Activated CD4-positive, alpha-beta memory T cell treated with anti-CD3 and anti-CD28 coated beads for 36 hours (primary cell): ENCODE data around the gene MRC1. TPM values are rescaled to one million over a fixed set of nuclear protein-coding genes. Genes with fewer than 3 reads are reported as not detected.

ENCODE experiments used
- CTCF ChIA-PET: fragments of 350-600 bp; sonication (Branson Sonifier 250); formaldehyde crosslinking; loops from one replicate; lab custom pipeline; 2021; ENCODE audit warnings: antibody characterized with exemption, inconsistent platforms; lab: Charles Lee
- POLR2A ChIA-PET: fragments of 350-600 bp; sonication (Branson Sonifier 250); formaldehyde crosslinking; loops from one replicate; lab custom pipeline; 2021; ENCODE audit warnings: antibody characterized with exemption; lab: Charles Lee
- DNase-seq: peaks from one replicate; pipeline ENCODE4 v3.0.0-alpha.2; 2020
- H3K27ac Mint-ChIP-seq: one replicate; pipeline ENCODE4 v1.8.0; 2021; ENCODE audit warnings: mixed read lengths
- H3K27me3 Mint-ChIP-seq: one replicate; pipeline ENCODE4 v1.8.0; 2021; ENCODE audit warnings: mixed read lengths
- H3K36me3 Mint-ChIP-seq: one replicate; pipeline ENCODE4 v1.8.0; 2021; ENCODE audit warnings: mixed read lengths
- H3K4me1 Mint-ChIP-seq: one replicate; pipeline ENCODE4 v1.8.0; 2021; ENCODE audit warnings: low read depth, mixed read lengths
- H3K4me3 Mint-ChIP-seq: one replicate; pipeline ENCODE4 v1.8.0; 2021; ENCODE audit warnings: mild to moderate bottlenecking, mixed read lengths
- H3K9me3 Mint-ChIP-seq: one replicate; pipeline ENCODE4 v1.8.0; 2021; ENCODE audit warnings: mixed read lengths
- intact Hi-C: fragments of 100-400 bp; cut with micrococcal nuclease; formaldehyde crosslinking; loops from one replicate; pipeline ENCODE4 v1.15.1; 2023
- total RNA-seq, 2 experiments: library from RNA; stranded (reverse); gene quantifications; one replicate each; pipeline ENCODE4 v1.2.3, GENCODE V29; 2021

Gene MRC1
- under 1 TPM in 1 of 2 experiments, not detected in 1; 0.05 TPM for total RNA-seq

DNA sequence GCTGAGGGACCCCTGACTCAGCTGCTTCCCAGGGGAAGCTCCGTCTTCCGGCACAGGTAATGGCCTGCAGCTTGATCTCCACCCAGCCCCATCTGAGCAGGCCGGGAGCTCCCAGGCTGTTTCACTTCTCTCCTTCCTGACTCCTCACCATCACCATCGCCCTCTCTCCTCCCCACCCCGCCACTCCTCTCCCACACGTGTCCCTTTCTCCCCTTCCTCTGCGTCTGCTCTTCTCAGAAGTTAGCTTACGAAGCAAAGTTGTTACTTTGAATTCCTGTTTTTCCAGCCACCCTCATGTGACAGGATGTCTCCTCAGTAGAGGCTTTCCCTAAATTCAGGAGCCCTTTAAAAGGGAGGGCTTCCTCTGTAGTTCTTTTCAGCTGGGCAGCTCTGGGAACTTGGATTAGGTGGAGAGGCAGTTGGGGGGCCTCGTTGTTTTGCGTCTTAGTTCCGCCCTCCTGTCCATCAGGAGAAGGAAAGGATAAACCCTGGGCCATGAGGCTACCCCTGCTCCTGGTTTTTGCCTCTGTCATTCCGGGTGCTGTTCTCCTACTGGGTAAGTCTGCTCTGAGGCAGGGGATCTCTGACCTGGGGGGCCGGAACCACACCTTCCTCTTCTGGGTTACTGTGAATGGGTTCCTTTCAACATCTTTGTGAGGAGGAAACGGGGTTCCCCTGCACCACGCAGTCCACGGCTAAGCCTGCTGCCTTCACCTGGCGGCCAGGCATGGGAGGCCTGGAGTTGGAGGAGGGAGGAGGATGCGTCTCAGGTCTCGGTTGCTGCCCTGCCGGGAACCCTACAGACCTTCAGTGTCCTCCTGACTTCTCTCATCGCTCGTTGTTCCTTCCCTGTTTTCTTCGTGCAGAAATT is at the start of gene MRC1:
Gene MRC1, plus strand, starts transcription at position 378 of the 871 bp plus-strand sequence. Its CDS starts 118 bp downstream, at position 496.
- Mint-ChIP-seq H3K4me1 (peaks cover 8% of the 10 kb centered on the region), H3K9me3 (no peaks in the 10 kb centered on the region), H3K36me3 (no peaks in the 10 kb centered on the region), H3K27me3 (peaks cover 41% of the 10 kb centered on the region), H3K4me3 (no peak within 1 kb of the TSS), H3K27ac (no peak within 1 kb of the TSS)
- no peak for DNase-seq
- POLR2A ChIA-PET, result no interaction called here
- CTCF ChIA-PET, result no interaction called here
- intact Hi-C loops, result no loop called here

DNA sequence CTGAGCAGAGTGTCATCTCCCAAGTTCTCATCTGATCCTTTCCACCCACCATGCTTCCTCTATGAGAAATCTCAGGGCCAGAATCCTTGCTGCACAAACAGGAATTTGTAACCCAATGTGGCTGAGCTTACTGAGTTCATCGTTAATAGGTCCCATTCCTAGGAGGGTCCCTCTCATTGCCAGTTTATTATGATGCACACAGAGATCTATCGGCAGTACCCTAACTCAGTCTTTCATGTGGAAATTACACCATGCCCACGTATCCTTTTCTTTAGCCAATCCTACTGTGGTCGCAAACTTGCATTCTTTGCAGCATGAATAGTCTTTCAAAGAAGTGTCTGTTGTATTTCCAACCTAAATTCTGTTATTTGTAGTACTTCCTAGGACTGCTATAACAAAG is 45.0 kb upstream of the MRC1 start:
- Mint-ChIP-seq H3K4me1 (no peaks in the 10 kb centered on the region), H3K4me3 (no peak overlapping the region), H3K27ac (no peak overlapping the region), H3K27me3 (no peaks in the 10 kb centered on the region), H3K9me3 (no peaks in the 10 kb centered on the region), H3K36me3 (no peaks in the 10 kb centered on the region)
- POLR2A ChIA-PET, result no interaction called here
- intact Hi-C loops, result no loop called here
- CTCF ChIA-PET, result interaction anchor here (0.6 kb wide), 1 partner anchor 29 kb away, joined by 3 read pairs; no protein-coding TSS in a partner anchor
- no peak for DNase-seq

DNA sequence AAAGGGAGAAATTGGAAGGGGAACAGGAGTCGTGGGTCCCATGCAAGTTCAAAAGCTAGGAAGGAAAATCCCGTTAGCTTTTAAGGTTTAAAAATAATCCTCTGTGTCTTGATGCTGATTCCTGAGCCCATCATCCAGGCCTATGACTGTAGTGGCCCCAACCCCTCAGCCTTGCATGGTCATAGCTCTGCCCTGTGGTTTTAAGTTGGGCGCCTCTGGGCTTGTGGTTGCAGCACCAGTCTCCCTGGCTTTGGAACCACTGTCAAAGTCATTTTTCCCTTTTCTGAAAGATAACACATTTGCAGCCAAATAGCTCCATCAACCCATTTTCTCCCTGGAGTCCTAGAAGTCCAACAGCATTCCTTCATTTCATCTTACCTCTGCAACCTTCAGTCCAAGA is 43.5 kb upstream of the MRC1 start:
- Mint-ChIP-seq H3K4me1 (no peaks in the 10 kb centered on the region), H3K4me3 (no peak overlapping the region), H3K27ac (no peak overlapping the region), H3K27me3 (no peaks in the 10 kb centered on the region), H3K9me3 (no peaks in the 10 kb centered on the region), H3K36me3 (no peaks in the 10 kb centered on the region)
- no peak for DNase-seq
- intact Hi-C loops, result no loop called here
- ChIA-PET POLR2A (no interaction called here), CTCF (no interaction called here)

DNA sequence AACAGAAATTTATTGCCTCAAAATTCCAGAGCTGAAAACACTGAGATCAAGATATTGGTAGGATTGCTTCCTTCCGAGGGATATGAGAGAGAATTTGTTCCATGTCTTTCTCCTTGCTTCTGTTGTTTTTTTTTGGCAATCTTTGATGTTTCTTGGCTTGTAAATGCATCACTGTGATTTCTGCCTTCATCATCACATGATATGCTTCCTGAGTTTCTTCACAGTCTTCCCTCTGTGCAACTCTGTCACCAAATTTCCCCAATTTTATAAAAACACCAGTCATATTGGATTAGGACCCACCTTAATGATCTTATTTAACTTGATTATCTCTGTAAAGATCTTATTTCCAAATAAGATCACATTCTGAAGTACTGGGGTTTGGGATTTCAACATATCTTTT is 42.4 kb upstream of the MRC1 start:
- no peak for DNase-seq
- CTCF ChIA-PET, result no interaction called here

DNA sequence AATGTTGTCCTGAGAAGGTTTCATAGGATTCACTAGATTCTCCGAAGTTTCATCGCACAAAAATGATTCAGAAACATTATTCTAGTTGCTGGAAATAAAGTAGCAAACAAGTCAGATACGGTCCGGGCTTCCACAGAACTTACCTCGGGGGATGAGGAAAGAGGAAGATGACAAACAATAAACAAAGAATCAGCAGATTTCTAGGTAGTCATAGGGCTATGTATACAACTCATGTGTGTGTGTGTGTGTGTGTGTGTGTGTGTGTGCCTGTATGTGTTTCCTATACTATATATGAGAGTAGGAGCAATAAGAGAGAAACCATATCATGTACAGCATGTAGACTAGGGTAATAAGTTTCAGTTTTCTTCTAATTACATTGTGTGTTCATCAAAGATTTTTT is 40.7 kb upstream of the MRC1 start:
- H3K4me1 Mint-ChIP-seq, result no peaks in the 10 kb centered on the region
- CTCF ChIA-PET, result no interaction called here
- H3K9me3 Mint-ChIP-seq, result no peaks in the 10 kb centered on the region
- H3K4me3 Mint-ChIP-seq, result no peak overlapping the region
- no peak overlapping the region for H3K27ac Mint-ChIP-seq
- H3K27me3 Mint-ChIP-seq, result no peaks in the 10 kb centered on the region
- H3K36me3 Mint-ChIP-seq, result no peaks in the 10 kb centered on the region
- POLR2A ChIA-PET, result no interaction called here
- intact Hi-C loops, result no loop called here
- DNase-seq, result no peak

More for the DNA sequence above, 42.4 kb upstream of the MRC1 start:
- Mint-ChIP-seq H3K27ac (no peak overlapping the region), H3K4me1 (no peaks in the 10 kb centered on the region), H3K4me3 (no peak overlapping the region), H3K27me3 (no peaks in the 10 kb centered on the region), H3K9me3 (no peaks in the 10 kb centered on the region), H3K36me3 (no peaks in the 10 kb centered on the region)
- POLR2A ChIA-PET, result no interaction called here
- intact Hi-C loops, result no loop called here

DNA sequence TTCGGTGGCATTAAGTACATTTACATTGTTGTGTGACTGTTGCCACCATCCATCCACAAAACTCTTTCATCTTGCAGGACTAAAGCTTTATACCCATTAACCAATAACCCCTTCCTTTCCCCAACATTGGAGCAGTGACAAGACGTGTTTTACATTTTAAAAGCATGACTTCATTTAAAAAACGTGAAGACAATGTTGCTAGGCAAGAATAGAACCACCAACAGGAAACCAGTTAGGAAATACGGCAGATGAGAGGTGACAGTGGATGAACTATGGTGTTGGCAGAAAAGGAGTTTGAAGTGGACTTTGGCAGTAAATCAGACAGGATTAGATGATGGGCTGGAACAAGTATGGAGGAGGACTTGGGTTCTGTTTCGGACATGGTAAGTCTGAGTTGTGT is 40.2 kb upstream of the MRC1 start:
- CTCF ChIA-PET, result interaction anchor here (0.5 kb wide), 1 partner anchor 1995 kb away, joined by 3 read pairs; no protein-coding TSS in a partner anchor
- Mint-ChIP-seq H3K36me3 (no peaks in the 10 kb centered on the region), H3K27ac (no peak overlapping the region), H3K9me3 (no peaks in the 10 kb centered on the region), H3K4me3 (no peak overlapping the region), H3K4me1 (no peaks in the 10 kb centered on the region), H3K27me3 (no peaks in the 10 kb centered on the region)
- intact Hi-C loops, result no loop called here
- no peak for DNase-seq
- POLR2A ChIA-PET, result no interaction called here

DNA sequence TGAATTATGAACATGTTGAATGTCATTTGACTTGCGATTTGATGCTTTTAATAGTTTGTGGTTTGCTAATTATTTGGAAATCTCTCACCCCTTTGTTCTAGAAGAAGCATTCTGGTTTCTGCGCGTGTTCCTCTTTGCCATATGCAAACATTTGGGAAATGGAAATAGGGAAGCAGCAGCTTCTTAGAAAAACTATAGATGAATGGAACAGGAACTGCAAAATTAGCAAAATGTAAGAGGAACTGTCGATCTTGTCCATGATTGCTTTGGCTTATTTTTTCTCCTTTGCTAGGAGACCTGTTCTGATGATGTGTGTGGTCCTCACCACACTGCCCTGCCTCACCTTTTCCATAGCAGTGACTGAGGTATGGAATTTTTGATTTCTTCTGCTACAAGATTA is 38.1 kb upstream of the MRC1 start:
- DNase-seq, result no peak
- Mint-ChIP-seq H3K36me3 (no peaks in the 10 kb centered on the region), H3K27ac (no peak overlapping the region), H3K27me3 (no peaks in the 10 kb centered on the region), H3K9me3 (no peaks in the 10 kb centered on the region), H3K4me3 (no peak overlapping the region), H3K4me1 (no peaks in the 10 kb centered on the region)
- intact Hi-C loops, result no loop called here
- ChIA-PET CTCF (no interaction called here), POLR2A (no interaction called here)

DNA sequence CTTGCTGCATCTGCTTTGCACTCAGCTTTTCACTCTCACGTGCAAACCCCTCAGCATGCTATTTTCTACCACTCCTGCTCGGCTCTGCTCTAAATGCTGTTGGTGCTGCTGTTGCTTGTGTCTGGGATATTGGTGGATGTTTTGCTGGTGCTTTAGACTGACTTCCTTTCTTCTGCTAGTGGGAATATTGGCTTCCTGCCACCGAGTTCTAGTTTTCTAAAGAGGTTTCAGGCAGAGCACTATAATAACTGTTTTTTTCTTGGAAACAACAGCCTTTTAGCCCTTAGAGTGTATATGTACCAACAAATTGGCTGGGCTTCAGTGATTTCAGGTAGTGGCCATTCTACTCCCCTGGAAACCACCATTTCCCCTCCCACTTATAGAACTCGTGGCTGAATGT is 29.4 kb upstream of the MRC1 start:
- ChIA-PET POLR2A (no interaction called here), CTCF (no interaction called here)
- Mint-ChIP-seq H3K27me3 (no peaks in the 10 kb centered on the region), H3K9me3 (no peaks in the 10 kb centered on the region), H3K27ac (no peak overlapping the region), H3K36me3 (no peaks in the 10 kb centered on the region), H3K4me3 (no peak overlapping the region), H3K4me1 (no peaks in the 10 kb centered on the region)
- DNase-seq, result no peak
- intact Hi-C loops, result no loop called here

DNA sequence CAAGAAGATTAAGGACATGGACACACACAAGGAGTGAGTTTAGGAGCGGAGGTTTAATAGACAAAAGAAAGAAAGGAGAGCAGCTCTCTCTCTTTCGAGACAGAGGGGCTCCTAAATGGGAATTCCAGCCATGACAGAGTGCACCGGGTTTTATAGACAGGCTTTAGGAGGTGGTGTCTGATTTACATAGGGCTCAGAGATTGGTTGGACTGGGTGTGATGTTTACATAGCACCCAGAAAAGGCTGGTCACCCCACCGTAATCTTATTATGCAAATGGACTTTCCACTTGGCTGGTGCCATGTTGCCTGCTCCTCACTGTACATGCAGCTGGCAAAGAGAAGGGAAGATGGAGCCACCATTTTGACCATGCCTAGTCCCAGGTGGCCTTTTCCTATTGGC is 28.4 kb upstream of the MRC1 start:
- CTCF ChIA-PET, result no interaction called here
- Mint-ChIP-seq H3K9me3 (no peaks in the 10 kb centered on the region), H3K27ac (no peak overlapping the region), H3K36me3 (no peaks in the 10 kb centered on the region), H3K4me1 (no peaks in the 10 kb centered on the region), H3K4me3 (no peak overlapping the region), H3K27me3 (no peaks in the 10 kb centered on the region)
- DNase-seq, result no peak
- POLR2A ChIA-PET, result no interaction called here
- intact Hi-C loops, result no loop called here

DNA sequence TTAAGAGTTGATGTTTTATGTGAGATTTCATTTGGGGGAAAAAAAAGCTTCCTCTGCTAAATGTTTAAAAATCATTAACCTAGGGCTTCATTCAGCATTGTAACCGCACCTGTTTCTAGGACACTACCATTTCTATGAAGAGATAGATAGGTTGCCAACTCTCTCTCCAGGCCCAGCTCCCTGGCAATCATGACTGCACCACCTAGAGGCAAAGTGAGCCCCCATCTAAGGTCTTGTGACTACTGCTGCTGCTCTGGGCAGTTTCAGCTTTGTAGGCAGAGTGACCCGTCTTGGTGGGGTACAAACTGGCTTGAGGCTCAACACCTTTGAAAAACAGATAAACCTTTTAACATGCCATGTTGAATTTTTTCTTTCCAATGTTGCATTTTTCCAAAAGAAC is 27.3 kb upstream of the MRC1 start:
- Mint-ChIP-seq H3K9me3 (no peaks in the 10 kb centered on the region), H3K27ac (no peak overlapping the region), H3K4me3 (no peak overlapping the region), H3K36me3 (no peaks in the 10 kb centered on the region), H3K4me1 (no peaks in the 10 kb centered on the region), H3K27me3 (no peaks in the 10 kb centered on the region)
- ChIA-PET CTCF (interaction anchor here (0.8 kb wide), 1 partner anchor 38 kb away, joined by 3 read pairs; no protein-coding TSS in a partner anchor), POLR2A (no interaction called here)
- intact Hi-C loops, result no loop called here
- DNase-seq, result no peak

DNA sequence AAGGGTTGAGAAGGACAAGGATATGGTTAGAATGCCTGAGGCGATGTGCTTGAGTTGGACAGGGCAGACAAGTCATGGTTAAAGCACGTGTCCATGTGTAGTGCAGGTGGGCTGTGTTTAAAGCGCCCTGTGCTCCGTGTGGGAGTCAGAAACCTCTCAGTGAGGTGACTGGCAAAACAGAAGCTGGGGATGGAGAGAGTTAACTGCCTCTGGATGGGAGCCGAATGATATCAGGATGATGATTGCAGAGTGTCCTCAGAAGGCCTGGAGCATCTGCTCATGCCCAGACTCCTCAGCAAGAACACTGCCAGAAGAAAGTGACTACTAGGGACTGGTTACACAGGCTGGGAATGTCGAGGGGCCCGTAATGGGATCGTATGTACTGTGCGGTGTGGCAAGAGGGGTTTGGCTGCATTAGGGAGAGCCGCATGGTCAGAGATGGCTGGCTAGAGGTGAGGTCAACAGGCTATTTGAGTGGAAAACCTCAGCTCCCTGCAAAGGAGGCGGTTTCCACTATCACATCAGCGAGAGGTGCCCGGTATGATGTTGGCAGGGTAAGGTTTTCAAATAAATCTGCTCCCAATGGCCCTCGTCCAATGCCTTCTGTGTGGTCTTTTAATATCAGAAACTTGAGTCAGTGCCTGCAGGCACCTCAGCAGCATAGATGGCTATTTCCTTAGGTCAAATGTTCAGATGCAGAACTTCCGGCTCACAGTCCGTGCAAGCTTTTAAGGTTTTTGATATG is 26.1 kb upstream of the MRC1 start:
- no peaks in the 10 kb centered on the region for H3K36me3 Mint-ChIP-seq
- no peak overlapping the region for H3K4me3 Mint-ChIP-seq
- H3K4me1 Mint-ChIP-seq, result no peaks in the 10 kb centered on the region
- DNase-seq, result no peak
- no peaks in the 10 kb centered on the region for H3K9me3 Mint-ChIP-seq
- peaks cover 1% of the 10 kb centered on the region for H3K27me3 Mint-ChIP-seq
- no peak overlapping the region for H3K27ac Mint-ChIP-seq
- ChIA-PET CTCF (no interaction called here), POLR2A (no interaction called here)
- intact Hi-C loops, result no loop called here

DNA sequence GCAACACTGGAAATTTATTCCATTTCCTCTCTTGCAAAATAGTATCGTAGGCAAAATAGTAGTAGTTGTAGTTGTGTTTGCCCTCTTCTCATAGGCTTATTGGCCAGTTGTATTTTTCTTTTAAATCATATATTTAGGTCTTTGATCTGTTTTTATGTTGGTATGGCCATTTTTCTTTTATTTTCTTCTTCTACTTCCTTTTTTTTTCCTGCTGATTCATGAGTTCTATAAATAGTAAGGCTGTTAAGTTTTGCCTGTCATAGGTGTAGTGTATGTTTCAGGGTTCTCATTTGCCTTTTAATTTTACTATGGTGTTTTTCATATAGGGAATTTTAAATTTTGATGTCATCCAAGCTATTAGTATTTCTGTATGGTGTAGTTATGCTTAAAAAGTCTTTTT is 25.4 kb upstream of the MRC1 start:
- Mint-ChIP-seq H3K27ac (no peak overlapping the region), H3K4me1 (no peaks in the 10 kb centered on the region), H3K36me3 (no peaks in the 10 kb centered on the region), H3K27me3 (peaks cover 1% of the 10 kb centered on the region), H3K4me3 (no peak overlapping the region), H3K9me3 (no peaks in the 10 kb centered on the region)
- DNase-seq, result no peak
- ChIA-PET CTCF (no interaction called here), POLR2A (no interaction called here)
- intact Hi-C loops, result no loop called here
